Natural killer cell (primary cell): ENCODE data around the gene SPOCK1. TPM values are rescaled to one million over a fixed set of nuclear protein-coding genes. Genes with fewer than 3 reads are reported as not detected.
A peak's percentile ranks its signal among the peaks of the same experiment; 100 is the strongest.

Experiments used
- ATAC-seq, 3 donors: fragments of 150-1000 bp in 2 of 3; fragments of 200-7000 bp in 1 of 3; cut with Tn5 transposase; 1 replicate in 1 of 3; 2 replicates in 2 of 3; pipeline ENCODE4 v1.10.0; 2021; ENCODE audit warnings: mild to moderate bottlenecking in 2 of 3, moderate library complexity in 2 of 3
- DNase-seq, 2 donors: peaks; one replicate each; pipeline versions ENCODE4 v3.0.0 to v3.0.0-alpha.2; 2013 to 2021; ENCODE audit warnings: mixed read lengths in 1 of 2
- H3K27ac ChIP-seq: one replicate; pipeline ENCODE4 v1.5.1; 2013; ENCODE audit warnings: mild to moderate bottlenecking, low read length
- H3K27me3 ChIP-seq: one replicate; pipeline ENCODE4 v1.6.1; 2013; ENCODE audit warnings: low read length; ENCODE audit not compliant: control insufficient read depth, insufficient read depth
- H3K36me3 ChIP-seq: one replicate; pipeline ENCODE4 v1.6.1; 2013; ENCODE audit warnings: low read length; ENCODE audit not compliant: control insufficient read depth, insufficient read depth
- H3K4me1 ChIP-seq: one replicate; pipeline ENCODE4 v1.6.1; 2013; ENCODE audit warnings: low read length; ENCODE audit not compliant: control insufficient read depth, insufficient read depth
- H3K4me3 ChIP-seq: one replicate; pipeline ENCODE4 v1.5.1; 2013; ENCODE audit warnings: low read length
- H3K9me3 ChIP-seq: one replicate; pipeline ENCODE4 v1.6.1; 2013; ENCODE audit warnings: low read length; ENCODE audit not compliant: control insufficient read depth, insufficient read depth
- H3K27ac Mint-ChIP-seq, 2 donors: one replicate each; pipeline ENCODE4 v1.8.0; 2022; ENCODE audit warnings: mild to moderate bottlenecking in 2 of 2, mixed read lengths in 2 of 2, moderate library complexity in 1 of 2
- H3K27me3 Mint-ChIP-seq, 2 donors: one replicate each; pipeline ENCODE4 v1.8.0; 2022; ENCODE audit warnings: low read depth in 2 of 2, mixed read lengths in 2 of 2
- H3K36me3 Mint-ChIP-seq: one replicate; pipeline ENCODE4 v1.8.0; 2022; ENCODE audit warnings: mixed read lengths
- H3K4me1 Mint-ChIP-seq, 2 donors: one replicate each; pipeline ENCODE4 v1.8.0; 2022; ENCODE audit warnings: mixed read lengths in 2 of 2
- H3K4me3 Mint-ChIP-seq: one replicate; pipeline ENCODE4 v1.8.0; 2022; ENCODE audit warnings: mild to moderate bottlenecking, moderate library complexity, mixed read lengths
- H3K9me3 Mint-ChIP-seq, 2 donors: one replicate each; pipeline ENCODE4 v1.8.0; 2022; ENCODE audit warnings: mixed read lengths in 2 of 2
- CTCF ChIP-seq: fragments of 200-600 bp; IDR thresholded peaks from one replicate; pipeline ENCODE4 v1.8.0; 2022; ENCODE audit warnings: antibody characterized with exemption
- WGBS: methylation state at CpG from one replicate; pipeline ENCODE4 v1.1.7; 2013; ENCODE audit warnings: missing lambda C conversion rate; ENCODE audit not compliant: insufficient coverage; 5-methylcytosine and 5-hydroxymethylcytosine counted together
- intact Hi-C: fragments of 100-400 bp; cut with micrococcal nuclease; formaldehyde crosslinking; loops from one replicate; pipeline ENCODE4 v1.14.2; 2022
- total RNA-seq, 4 donors: library from RNA; stranded (reverse); fragments of 120-200 nt in 1 of 4; gene quantifications; one replicate each; pipeline versions ENCODE4 v1.2.3 to v1.2.4, GENCODE V29; 2013 to 2022

The SPOCK1 gene
- total RNA-seq, 3 donors from 2014 or later (not counting 1 experiment from before 2014, with no cell fraction given): 0.09 to 1.6 (median 0.61) TPM

- H3K27me3 Mint-ChIP-seq: peaks cover 0 to 4% of the 10 kb centered on the region in 2 donors
- no peak overlapping the region for H3K4me3 ChIP-seq
- no peaks in the 10 kb centered on the region for H3K27me3 ChIP-seq
- no peaks in the 10 kb centered on the region for H3K4me1 Mint-ChIP-seq
- H3K36me3 Mint-ChIP-seq: no peaks in the 10 kb centered on the region
- H3K27ac Mint-ChIP-seq: no peak overlapping the region
- H3K4me3 Mint-ChIP-seq: no peak overlapping the region
- no peaks in the 10 kb centered on the region for H3K9me3 ChIP-seq
- ATAC-seq (no peak), DNase-seq (no peak)
- H3K36me3 ChIP-seq: no peaks in the 10 kb centered on the region
- peaks cover 2 to 3% of the 10 kb centered on the region in 2 donors for H3K9me3 Mint-ChIP-seq
- intact Hi-C loops: no loop called here
- H3K4me1 ChIP-seq: no peaks in the 10 kb centered on the region
- H3K27ac ChIP-seq: no peak overlapping the region
- TF ChIP-seq CTCF: no peak
Observed at GRCh38 chr5:137454671-137455070, 44.5 kb downstream of the SPOCK1 start.

GRCh38 chr5:137453483-137454080, 45.5 kb downstream of the SPOCK1 start:
- DNase-seq (peak in 1 of 2 donors; percentile 4), ATAC-seq (no peak)
- H3K36me3 ChIP-seq: no peaks in the 10 kb centered on the region
- no peak for TF ChIP-seq CTCF
- Mint-ChIP-seq H3K27ac (no peak overlapping the region), H3K9me3 (peaks cover 2 to 3% of the 10 kb centered on the region in 2 donors), H3K4me1 (no peaks in the 10 kb centered on the region), H3K36me3 (no peaks in the 10 kb centered on the region), H3K27me3 (peaks cover 0 to 2% of the 10 kb centered on the region in 2 donors), H3K4me3 (no peak overlapping the region)
- no peak overlapping the region for H3K27ac ChIP-seq
- H3K27me3 ChIP-seq: no peaks in the 10 kb centered on the region
- H3K4me3 ChIP-seq: no peak overlapping the region
- no peaks in the 10 kb centered on the region for H3K9me3 ChIP-seq
- 51% methylated on average over 5 of the region's 6 CpGs for whole genome bisulfite sequencing
- intact Hi-C loops: no loop called here
- no peaks in the 10 kb centered on the region for H3K4me1 ChIP-seq

DNA sequence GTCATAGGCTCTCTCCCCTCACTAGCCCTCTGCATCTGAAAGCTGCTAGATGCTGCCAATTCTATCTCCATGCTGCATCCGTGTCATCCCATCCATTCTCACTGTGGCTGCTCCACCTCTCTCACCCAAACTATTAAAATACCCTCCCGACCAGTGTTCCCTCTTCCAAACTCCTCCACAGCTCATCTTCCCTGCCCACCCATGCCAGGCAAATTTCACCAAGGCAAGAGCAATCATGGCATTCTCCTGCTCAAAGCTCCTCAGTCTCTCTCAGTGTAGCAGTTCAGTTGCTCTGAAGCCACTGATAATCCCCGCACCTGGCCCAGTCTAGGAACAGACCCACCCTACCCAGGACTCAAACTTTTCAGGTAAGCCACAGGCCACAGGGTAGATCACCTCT, 48.4 kb downstream of the SPOCK1 start:
- H3K27me3 Mint-ChIP-seq: peaks cover 0 to 1% of the 10 kb centered on the region in 2 donors
- Histone ChIP-seq H3K27ac (no peak overlapping the region), H3K27me3 (no peaks in the 10 kb centered on the region), H3K4me3 (no peak overlapping the region), H3K36me3 (no peaks in the 10 kb centered on the region), H3K4me1 (no peaks in the 10 kb centered on the region), H3K9me3 (no peaks in the 10 kb centered on the region)
- no peak for ATAC-seq
- H3K36me3 Mint-ChIP-seq: no peaks in the 10 kb centered on the region
- no peaks in the 10 kb centered on the region for H3K4me1 Mint-ChIP-seq
- intact Hi-C loops: no loop called here
- DNase-seq: no peak
- 76% methylated on average over 3 of the region's 3 CpGs for WGBS
- no peak overlapping the region for H3K4me3 Mint-ChIP-seq
- TF ChIP-seq CTCF: no peak
- H3K27ac Mint-ChIP-seq: no peak overlapping the region
- H3K9me3 Mint-ChIP-seq: peaks cover 2% of the 10 kb centered on the region in 2 donors

GRCh38 chr5:137448868-137449267, 50.3 kb downstream of the SPOCK1 start:
- H3K27me3 ChIP-seq: no peaks in the 10 kb centered on the region
- no peak overlapping the region for H3K27ac ChIP-seq
- 57% methylated on average over 3 of the region's 3 CpGs for WGBS
- H3K27me3 Mint-ChIP-seq: peaks cover 3 to 6% of the 10 kb centered on the region in 2 donors
- intact Hi-C loops: no loop called here
- H3K36me3 ChIP-seq: no peaks in the 10 kb centered on the region
- DNase-seq (no peak), ATAC-seq (no peak)
- H3K9me3 ChIP-seq: no peaks in the 10 kb centered on the region
- no peaks in the 10 kb centered on the region for H3K36me3 Mint-ChIP-seq
- peaks cover 0 to 4% of the 10 kb centered on the region in 2 donors for H3K9me3 Mint-ChIP-seq
- H3K4me1 ChIP-seq: no peaks in the 10 kb centered on the region
- no peak overlapping the region for H3K4me3 Mint-ChIP-seq
- no peak overlapping the region for H3K4me3 ChIP-seq
- TF ChIP-seq CTCF: no peak
- no peak overlapping the region for H3K27ac Mint-ChIP-seq
- no peaks in the 10 kb centered on the region for H3K4me1 Mint-ChIP-seq
